HEK293T (cell line): Measurements from ENCODE around the gene KRT85.

Experiments
- ARNT ChIP-seq: fragments of 450-650 bp; IDR thresholded peaks from 2 replicates; pipeline ENCODE4 v1.6.1; 2017; ENCODE audit warnings: mild to moderate bottlenecking
- BHLHE40 ChIP-seq: fragments of 450-650 bp; IDR thresholded peaks from 2 replicates; pipeline ENCODE4 v1.6.1; 2016; ENCODE audit warnings: mild to moderate bottlenecking, moderate library complexity, borderline replicate concordance
- CTBP1 ChIP-seq: fragments of 450-650 bp; IDR thresholded peaks from 2 replicates; pipeline ENCODE4 v1.6.1; 2016; ENCODE audit warnings: borderline replicate concordance
- ELF4 ChIP-seq: fragments of 450-650 bp; IDR thresholded peaks from 2 replicates; pipeline ENCODE4 v1.6.1; 2017; ENCODE audit warnings: antibody characterized with exemption
- FOXK2 ChIP-seq: fragments of 450-650 bp; IDR thresholded peaks from 2 replicates; pipeline ENCODE4 v1.6.1; 2016; ENCODE audit warnings: mild to moderate bottlenecking
- FOXM1 ChIP-seq: fragments of 450-650 bp; IDR thresholded peaks from 2 replicates; pipeline ENCODE4 v1.6.1; 2017; ENCODE audit warnings: mild to moderate bottlenecking, borderline replicate concordance
- HDGF ChIP-seq: fragments of 450-650 bp; IDR thresholded peaks from 2 replicates; pipeline ENCODE4 v1.6.1; 2017; ENCODE audit warnings: antibody characterized with exemption, borderline replicate concordance
- SUZ12 ChIP-seq: fragments of 450-650 bp; IDR thresholded peaks from 2 replicates; pipeline ENCODE4 v1.6.1; 2016; ENCODE audit warnings: mild to moderate bottlenecking
- ZNF384 ChIP-seq: fragments of 450-650 bp; IDR thresholded peaks from 2 replicates; pipeline ENCODE4 v1.6.1; 2016

DNA sequence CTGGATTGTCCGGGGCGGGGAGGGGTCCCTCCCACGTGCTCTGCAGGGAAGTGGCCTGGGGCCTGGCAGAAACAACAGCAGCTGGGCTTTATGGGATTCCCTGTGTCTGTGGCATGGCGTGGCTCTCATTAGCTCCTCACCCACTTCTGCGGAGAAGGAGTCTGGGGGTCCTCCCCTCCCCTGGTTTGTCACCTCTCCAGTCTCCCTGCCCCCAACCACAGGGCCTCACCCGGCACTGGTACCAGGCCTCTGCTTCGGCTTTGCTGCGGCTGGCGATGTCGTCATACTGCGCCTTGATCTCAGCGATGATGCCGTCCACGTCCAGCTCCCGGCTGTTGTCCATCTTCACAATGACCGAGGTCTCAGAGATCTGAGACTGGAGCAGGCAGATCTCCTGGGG is 32.5 kb upstream of the KRT85 start:
- TF ChIP-seq FOXM1 (no peak), FOXK2 (no peak), SUZ12 (no peak), ZNF384 (no peak), BHLHE40 (no peak), CTBP1 (no peak), ELF4 (no peak), HDGF (no peak), ARNT (no peak)
